SHP77 (cell line): ENCODE data around the gene CAPN13.
"Not testable (repeated sequence)": the region's sequence is repeated elsewhere in the genome, so short reads cannot be mapped to it uniquely, and the experiment has no call there.

Experiments
- DNase-seq, 2 experiments: peaks; one replicate each; lab custom pipeline; 2025; lab: John Stamatoyannopoulos, UW

Gene CAPN13

DNA sequence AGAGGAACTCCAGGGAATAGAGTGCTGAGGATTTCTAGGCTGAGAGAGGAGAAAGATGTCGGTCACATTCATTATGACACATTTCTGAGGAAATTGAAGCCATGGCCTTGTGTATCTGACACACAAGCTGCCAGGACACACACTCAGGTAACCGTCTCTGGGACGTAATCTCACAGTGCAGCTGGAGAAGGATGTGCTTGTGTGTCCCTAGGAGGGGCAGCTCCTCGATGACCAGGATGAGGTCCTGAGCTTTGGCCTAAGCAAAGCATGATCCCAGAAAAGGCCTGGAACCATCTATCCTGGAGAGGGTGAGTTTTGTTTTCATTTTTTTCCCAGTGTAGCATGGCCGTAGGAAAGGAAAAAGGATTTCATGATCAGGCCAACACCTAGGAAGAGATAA lies 102.2 kb downstream of the CAPN13 start:
- DNase-seq: no peak

DNA sequence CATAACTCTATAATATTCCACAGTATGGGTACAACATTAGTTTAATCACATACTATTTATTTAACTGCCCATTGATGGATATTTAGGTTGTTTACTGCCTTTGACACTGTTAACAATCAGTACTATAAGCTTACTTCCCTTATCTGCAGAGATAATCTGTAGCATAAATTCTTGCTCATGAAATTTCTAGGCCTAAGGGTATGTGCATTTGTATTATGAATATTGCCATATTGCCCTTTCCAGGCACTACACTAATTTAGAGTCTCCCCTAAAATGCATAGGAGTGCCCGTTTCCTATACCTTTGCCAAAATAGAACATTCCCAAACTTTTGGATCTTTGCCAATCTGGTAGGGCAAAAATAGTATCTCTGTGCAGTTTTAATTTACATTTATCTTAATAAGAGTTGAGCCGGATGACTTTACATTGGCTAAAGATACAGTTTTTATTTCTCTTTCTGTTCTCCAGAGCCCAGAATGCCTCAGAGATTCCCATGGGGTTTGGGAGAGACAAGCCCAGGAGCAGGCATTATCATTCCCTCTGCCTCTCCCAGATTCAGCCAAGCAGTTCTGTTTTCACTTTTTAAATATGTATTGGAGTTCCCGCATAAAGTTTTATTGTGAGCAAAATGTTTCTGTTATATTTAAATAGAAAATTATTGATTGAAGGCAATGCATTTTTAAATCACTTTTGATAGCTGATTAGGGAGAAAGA lies 102.8 kb downstream of the CAPN13 start:
- no peak for DNase-seq

DNA sequence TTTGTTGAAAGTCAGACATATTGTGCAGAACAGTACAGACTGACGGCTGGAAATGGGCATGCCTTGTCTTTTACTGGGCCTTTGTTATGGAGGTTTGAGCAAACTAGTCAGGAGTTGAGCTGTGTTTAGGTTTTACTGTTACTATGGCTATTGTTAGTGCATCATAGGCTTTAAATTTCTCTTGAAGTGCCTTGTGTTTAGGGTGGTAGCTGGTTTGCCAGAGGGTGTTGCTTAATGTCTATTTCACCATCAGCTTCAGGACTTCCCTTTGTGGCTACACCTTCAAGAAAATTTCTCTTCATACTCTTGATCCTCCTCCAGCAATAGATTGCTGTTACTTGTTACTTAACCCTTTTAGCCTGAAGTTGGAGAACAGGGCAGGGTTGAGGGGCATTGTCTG lies 104.6 kb downstream of the CAPN13 start:
- DNase-seq: no peak

DNA sequence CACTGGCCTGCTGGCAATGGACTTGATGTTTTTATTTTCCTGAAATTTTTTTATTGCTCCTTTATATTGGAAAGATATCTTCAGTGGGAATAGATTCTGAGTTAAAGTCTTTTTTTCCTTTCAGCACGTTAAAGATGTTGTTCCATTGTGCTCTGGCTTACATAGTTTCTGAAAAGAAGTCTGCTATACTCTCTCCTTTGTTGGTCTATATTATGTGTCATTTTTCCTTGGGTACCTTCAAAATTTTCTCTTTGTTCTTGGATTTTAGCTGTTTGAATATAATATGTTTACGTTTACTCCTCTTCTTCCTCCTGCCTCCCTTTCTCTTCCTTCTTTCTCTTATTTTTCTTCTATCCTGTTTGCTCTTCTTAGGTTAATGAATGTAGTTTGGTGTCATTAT lies 105.5 kb downstream of the CAPN13 start:
- no peak for DNase-seq

DNA sequence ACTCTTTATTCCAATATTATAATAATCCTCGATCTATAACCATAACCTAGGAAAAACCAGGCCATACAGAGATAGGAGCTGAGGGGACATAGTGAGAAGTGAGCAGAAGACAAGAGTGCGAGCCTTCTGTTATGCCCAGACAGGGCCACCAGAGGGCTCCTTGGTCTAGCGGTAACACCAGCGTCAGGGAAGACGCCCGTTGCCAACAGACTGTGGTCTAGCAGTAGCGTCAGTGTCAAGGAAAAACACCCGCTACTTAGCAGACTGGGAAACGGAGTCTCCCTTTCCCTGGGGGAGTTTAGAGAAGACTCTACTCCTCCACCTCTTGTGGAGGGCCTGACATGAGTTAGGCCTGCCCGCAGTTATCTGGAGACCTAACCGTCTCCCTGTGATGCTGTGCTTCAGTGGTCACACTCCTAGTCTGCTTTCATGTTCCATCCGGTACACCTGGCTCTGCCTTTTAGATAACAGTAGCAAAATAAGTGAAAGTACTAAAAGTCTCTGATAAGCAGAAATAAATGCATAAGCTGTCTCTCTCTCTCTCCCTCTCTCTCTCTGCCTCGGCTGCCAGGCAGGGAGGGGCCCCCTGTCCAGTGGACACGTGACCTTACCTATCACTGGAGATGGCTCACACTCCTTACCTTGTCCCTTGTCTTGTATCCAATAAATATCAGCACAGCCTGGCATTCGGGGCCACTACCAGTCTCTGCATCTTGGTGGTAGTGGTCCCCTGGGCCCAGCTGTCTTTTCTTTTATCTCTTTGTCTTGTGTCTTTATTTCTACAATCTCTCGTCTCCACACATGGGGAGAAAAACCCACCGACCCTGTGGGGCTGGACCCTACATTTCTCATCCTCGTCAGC lies 109.8 kb downstream of the CAPN13 start:
- not testable (repeated sequence) for DNase-seq

DNA sequence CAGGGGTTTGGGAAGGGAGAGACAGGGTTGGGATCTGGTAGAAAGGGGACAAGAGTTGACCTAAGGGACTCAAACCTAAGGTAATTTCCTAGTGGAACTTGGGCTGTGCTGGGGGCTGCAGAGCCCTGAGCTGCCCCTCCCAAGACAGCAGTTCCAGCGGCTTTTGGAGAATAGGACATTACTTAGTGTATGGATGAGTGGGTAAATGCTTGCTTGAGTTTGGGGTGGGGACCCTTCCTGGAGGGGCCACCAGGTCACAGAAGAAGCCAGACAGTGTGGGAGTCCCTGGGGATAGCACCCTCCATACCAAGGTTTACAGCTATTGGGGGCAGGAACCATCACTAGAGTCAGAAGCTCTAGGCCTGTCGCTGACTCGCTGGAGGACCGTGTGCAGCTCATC lies 111.5 kb downstream of the CAPN13 start:
- DNase-seq: no peak

DNA sequence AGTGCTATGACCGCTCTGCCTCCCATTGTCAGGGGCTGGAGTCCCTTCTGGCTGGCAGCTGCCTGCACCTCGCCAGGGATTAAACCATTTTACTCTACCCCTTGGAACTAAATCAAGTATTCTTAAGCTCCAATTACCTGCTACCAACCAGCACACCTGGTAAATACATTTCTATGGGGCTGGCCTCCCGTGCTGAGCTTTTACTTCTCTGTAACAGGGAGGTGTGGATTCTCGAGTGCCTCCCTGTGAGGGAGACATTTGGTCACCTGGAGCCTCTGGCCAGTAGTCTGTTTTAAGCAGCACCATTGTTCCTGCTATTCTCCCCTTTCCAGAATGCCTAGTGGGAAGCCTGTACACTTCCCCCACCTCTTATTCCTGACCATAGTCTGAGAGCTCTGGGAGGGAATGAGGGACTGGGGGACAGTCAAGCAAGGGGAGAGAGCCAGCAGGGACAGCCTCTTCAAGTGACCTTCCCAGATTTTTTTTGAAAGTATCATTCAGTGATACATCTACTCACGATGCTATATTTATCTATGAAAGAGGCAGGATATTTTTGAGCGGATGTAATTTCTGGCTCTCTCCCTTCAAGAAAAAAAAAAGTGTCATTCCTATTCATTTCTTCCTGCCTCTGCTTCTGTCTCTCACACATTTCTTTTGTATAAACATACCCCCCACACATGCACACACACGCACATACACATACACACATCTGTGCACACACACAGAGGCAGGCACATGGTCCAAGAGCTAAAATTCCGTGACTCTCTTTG lies 112.8 kb downstream of the CAPN13 start:
- no peak for DNase-seq

DNA sequence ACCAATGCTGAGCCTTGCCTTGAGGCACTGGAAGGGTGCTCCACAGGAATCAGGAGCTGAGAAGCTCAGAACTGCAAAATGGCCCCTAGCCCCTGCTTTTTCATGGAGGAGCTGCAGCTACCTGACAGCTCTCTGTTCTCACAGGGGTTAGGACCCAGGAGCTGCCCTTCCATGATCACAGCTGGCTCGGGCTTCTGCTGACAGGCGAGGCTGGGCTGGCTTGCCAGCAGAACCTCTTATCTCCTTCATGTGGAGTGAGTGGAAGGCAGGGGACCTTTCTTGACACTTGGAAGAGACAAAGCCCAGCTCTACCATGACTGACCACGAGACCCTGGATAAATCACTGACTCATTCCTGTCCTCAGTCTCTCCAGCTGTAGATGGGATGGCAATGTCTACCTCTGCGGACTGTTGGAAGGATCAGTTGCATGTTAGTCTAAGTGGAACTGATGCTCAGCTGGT lies 113.4 kb downstream of the CAPN13 start:
- no peak for DNase-seq

DNA sequence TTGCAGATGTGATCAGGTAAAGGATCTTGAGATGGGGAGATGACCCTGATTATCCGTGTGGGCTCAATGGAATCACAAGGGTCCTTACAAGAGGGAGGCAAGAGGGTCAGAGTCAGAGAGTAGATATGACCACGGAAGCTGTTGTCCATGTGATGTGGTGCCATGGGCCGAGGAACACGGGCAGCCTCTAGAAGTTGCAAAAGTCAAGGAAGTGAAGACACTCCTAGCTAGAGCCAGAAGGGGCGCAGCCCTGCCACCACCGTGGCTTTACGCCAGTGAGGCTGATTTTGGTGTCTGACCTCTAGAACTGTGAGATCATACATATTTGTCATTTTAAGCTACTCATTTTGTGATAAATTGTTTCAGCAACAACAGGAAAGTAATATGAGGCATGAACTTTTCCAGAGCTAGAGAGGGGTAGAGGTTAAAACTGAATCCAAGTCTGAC lies 114.4 kb downstream of the CAPN13 start:
- DNase-seq: no peak

DNA sequence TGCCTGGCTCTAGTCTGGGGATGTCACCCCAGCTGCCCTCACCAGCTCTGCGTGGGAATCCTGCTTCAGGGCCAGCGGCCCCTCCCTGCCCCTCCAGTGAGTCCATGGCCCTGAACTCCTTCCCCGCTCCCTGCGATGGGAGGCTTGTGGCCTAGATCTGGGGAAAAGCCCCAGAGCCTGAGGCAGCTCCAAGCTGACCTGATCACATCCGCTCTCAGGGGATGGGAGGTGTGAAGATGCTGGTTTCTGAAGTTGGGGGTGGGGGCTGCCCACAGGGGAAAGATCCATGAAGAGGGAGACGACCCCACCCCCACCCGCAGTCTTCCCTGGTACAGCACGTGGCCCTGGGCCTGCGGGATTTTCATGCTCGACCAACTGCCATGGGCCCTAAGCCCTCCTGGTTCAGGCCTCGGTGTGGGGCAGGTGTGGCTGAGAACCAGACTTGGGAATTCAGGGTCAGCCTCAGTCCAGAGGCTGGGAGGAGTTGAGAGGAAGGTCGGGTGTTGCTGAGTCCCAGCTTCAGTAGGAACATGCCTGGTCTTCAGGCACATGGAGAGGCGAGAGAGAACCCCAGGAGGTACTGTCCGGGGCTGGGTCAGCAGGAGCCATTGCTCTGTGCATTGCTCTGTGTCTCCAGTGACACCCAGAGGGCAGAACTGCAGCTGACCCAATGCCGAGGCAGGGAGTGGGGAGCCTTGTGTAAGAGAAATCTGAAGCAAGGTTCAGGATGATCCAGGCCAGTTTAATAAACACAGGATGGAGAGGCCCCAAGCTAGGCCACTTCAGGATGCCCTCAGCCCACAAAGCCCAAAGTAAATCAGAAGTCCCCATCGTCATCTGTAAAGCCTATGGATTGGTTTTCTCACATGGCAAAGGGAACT lies 115.1 kb downstream of the CAPN13 start:
- DNase-seq: no peak

DNA sequence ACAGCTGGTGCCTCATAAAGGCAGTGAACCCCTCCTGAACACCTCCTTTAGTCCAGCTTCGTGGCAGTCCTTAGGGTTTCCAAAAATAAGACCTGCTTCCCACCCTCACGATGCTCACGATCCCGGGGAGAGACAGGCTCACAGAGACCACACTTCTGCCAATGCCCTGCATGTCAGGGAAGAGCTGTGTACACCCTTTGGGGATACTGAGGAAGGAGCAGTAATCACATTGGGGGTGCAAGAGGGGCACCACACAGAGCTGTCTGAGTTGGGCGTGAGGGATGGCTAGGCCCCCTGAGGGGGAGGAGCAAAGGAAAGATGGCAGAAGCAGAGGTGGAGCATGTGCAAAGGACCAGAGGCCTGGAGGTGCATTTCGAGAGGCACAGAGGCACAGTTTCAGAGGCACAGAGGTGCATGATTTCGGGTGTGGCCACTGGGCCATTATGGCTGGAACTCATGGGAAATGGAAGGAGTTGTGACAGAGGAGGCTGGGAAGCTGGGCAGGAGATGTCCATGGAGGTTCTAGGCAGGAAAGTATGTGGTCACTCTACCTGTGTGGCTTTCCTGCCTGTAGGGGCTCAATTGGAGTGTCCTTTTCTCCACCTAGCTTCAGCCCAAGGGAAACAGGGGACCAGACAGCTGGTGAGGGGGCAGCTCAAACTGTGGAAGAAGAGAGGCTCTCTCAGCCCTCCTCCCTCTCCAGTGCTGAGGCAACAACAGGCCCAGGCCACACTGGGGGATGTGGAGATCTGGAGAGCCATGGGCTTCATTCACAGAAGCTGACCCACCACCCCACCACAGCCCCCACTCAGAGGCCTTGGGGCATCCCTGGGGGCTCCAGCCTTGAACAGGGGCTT lies 115.9 kb downstream of the CAPN13 start:
- DNase-seq: no peak

DNA sequence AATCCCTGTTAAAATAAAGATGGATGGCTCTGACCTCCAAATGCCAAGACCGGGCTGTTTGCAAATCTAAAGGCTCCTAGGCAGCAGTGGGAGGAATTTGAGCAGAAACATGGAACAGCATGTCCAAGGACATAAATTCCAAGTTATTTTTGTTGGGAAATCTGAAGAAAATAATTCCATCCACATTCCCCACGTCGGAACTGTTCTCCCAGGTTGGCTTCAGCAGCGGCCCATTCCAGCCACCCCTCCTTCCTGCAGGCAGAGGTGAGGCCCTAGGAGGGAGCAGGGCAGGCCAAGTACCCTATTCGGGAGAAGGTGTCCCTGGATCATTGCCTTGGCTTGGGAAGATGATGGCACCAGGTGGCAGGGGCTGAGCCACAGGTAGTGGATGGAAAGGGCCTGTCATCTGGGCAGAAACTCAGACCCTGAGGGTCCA lies 117.1 kb downstream of the CAPN13 start:
- no peak for DNase-seq

DNA sequence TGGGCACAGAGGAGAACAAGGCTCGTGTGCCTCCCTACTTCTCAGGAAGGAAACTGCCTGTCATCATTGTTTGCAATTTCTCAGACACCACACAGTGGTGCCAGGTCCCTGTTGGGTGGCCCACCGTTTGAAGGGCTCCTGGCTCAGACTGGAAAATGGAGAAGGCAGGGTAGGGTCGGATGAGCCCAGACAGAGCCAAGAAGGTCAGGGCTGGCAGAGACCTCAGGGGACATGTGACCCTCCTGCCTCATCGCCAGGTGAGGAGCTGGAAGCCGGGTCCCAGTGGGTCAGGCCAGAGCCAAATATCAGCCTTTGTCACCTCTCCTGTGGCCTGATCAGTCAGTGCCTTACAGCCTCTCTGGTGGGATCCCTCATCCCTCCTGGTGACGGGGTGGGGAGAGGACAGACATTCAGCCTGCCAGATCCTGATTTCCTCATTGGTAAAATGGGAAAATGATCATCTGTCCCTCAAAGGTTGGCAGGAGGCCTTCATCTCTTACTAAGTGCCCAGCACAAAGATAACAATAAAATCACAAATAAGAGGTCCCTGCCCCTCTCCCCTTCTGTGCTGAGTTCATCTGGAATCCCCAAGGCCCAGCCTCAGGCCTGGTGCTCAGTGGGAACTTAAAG lies 117.6 kb downstream of the CAPN13 start:
- no peak for DNase-seq

DNA sequence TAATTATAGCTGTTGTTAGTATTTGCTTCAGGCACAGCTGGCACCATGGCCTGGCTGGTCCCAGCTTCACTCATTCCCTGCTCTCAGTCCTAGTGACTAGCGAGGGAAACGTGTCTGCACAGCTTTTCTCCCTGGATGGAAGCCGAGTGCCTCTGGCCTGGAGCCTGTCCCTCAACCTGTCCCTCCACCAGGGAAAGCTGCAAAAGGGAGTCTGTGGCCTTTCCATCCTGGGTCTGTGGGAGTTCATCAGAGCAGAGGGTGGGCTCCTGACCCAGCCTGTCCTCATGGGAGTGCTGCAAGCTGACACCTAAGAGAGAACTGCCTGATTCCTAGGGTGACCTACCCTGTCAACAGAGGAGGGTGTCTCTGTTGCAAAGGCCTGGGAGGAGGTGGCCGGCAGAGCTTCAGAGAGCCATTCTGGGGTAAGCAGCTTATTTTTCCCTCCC lies 118.3 kb downstream of the CAPN13 start:
- peak in 1 of 2 experiments; percentile 7 for DNase-seq

DNA sequence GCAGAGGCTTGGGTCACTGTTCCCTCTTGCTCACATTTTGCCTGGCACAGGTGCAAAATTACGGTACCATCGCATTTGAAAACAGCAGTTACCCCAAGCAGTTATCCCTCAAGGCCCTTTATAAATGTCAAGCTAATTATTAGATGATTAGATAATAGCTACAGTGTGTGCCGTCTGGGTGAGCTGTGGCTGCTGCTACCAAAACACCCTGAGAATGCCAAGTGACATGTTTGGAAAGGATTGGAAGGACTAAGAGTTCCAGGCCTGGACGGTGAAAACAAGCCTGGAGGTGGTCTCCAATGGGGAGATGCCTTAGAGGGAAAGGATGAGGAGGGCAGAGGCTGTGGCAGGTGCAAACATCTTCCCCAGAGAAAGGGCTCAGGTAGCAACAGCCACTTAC lies 120.6 kb downstream of the CAPN13 start:
- DNase-seq: no peak

DNA sequence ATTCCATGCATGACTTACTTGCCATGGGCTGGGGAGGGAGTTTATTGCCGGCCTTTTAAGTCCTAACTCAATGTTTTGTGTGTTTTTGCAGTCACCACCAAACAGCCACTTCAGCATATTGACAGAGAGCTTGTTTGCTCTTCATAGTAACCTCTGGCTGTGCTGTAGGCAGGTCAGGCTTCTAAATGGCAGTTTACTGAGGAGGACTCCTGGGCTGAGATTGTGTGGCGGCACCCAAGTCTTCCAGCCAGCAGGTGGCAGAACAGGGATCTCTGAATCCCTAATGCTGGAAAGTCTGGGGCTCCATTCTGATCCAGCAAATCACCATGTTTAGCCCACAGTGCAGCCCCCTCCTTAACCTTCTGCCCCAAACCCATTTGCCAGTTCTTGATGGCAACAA lies 121.2 kb downstream of the CAPN13 start:
- peak; percentile 55 to 83 for DNase-seq

DNA sequence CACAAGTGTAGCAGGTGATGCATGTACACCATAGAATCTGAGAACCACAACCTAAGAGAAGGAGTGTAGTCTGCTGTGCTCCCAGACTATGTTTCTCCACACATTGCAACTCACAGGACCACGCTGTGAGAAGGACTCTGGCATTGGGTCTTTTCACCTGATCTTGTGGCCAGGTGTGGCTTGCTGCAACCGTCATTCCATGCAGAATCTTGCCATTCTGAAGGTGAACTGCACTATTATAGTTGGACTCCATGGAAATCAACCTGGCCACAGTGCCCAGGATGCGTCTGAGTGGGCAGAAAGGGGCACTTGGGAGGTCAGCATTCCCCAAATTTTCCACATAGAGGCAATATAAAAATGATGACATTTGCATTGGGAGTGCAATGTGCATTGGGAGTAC lies 122.2 kb downstream of the CAPN13 start:
- no peak for DNase-seq

DNA sequence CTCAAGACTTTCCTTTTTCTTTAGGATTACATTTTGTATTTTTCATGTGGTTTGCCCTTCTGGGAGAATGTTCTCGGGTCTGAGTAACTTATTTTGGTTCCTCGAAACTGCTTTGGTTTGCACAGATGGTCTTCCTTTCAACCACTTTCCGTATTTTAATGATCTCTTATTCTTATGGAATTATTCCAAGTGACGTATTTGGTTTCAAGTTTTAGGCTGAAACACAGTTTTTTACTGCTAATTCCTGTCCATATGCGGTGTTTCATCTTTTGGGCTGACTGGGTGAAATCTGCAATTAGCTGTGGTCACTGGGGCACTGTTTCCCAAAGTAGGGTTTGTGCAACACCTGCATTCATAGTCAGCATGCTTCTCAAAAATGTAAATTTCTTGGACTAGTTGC lies 122.7 kb downstream of the CAPN13 start:
- no peak for DNase-seq

DNA sequence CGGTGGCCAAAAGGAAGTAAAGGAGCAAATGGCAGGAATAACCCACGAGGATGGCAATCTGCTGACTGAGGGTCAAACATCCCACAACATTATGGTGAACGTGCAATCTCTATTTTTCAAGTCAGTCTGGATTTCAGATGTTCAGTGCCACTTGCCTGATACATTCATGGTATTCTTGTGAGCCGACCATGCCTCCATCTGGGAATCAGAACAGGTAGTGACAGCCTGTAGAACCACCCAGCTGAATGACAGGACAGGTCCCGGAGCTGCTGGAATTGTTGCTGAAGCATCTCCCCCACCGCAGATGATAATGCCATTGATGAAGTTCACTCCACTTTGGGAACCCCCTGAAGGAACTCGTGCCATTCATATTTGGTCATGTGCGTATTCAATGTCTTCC lies 123.2 kb downstream of the CAPN13 start:
- DNase-seq: no peak
